Loucy (cell line): ENCODE results near the gene TBC1D8.

Source experiments
- H2AFZ ChIP-seq: fragments of 200-600 bp; sonication (generic); 2 replicates; pipeline ENCODE4 v1.6.0; 2016; ENCODE audit warnings: antibody characterized with exemption, mild to moderate bottlenecking, low read length, moderate library complexity
- H3F3A ChIP-seq: fragments of 200-600 bp; 2 replicates; pipeline ENCODE4 v1.6.0; 2016; ENCODE audit warnings: antibody characterized with exemption, low read depth, mild to moderate bottlenecking
- H3K27me3 ChIP-seq: fragments of 200-600 bp; sonication (generic); 2 replicates; pipeline ENCODE4 v1.6.1; 2014; ENCODE audit warnings: low read length, mild to moderate bottlenecking; ENCODE audit not compliant: insufficient read depth, poor library complexity, severe bottlenecking
- H3K36me3 ChIP-seq: fragments of 200-600 bp; sonication (generic); 2 replicates; pipeline ENCODE4 v1.6.1; 2016; ENCODE audit warnings: low read length; ENCODE audit not compliant: insufficient read depth
- H3K4me1 ChIP-seq: fragments of 200-600 bp; sonication (generic); 2 replicates; pipeline ENCODE4 v1.5.1; 2014; ENCODE audit warnings: low read length, mild to moderate bottlenecking; ENCODE audit not compliant: insufficient read depth, poor library complexity, severe bottlenecking
- H3K4me2 ChIP-seq: fragments of 200-600 bp; sonication (generic); 2 replicates; pipeline ENCODE4 v1.6.0; 2014; ENCODE audit warnings: antibody characterized with exemption, low read length, low read depth, mild to moderate bottlenecking; ENCODE audit not compliant: poor library complexity, severe bottlenecking
- H3K4me3 ChIP-seq: fragments of 200-600 bp; sonication (generic); 2 replicates; pipeline ENCODE4 v1.5.1; 2014; ENCODE audit warnings: low read length, mild to moderate bottlenecking, mixed read lengths; ENCODE audit not compliant: poor library complexity, severe bottlenecking
- H3K79me2 ChIP-seq: fragments of 200-600 bp; sonication (generic); 2 replicates; pipeline ENCODE4 v1.6.1; 2014; ENCODE audit warnings: low read length; ENCODE audit not compliant: insufficient read depth
- H3K9ac ChIP-seq: fragments of 200-600 bp; sonication (generic); 2 replicates; pipeline ENCODE4 v1.6.0; 2014; ENCODE audit warnings: mild to moderate bottlenecking, low read depth, low read length, moderate library complexity; ENCODE audit not compliant: poor library complexity, severe bottlenecking
- H3K9me2 ChIP-seq: fragments of 200-600 bp; sonication (generic); replicated peaks from 2 replicates; pipeline ENCODE4 v1.6.1; 2016; ENCODE audit warnings: low read depth, low read length, mixed read lengths
- H3K9me3 ChIP-seq: fragments of 200-600 bp; sonication (generic); 2 replicates; pipeline ENCODE4 v1.6.1; 2014; ENCODE audit warnings: mild to moderate bottlenecking, antibody characterized with exemption, low read length, low read depth; ENCODE audit not compliant: insufficient read depth
- H4K20me1 ChIP-seq: fragments of 200-600 bp; sonication (generic); 2 replicates; pipeline ENCODE4 v1.6.0; 2014; ENCODE audit warnings: antibody characterized with exemption, low read length, mild to moderate bottlenecking; ENCODE audit not compliant: insufficient read depth, poor library complexity, severe bottlenecking
- EZH2phosphoT487 ChIP-seq: fragments of 200-600 bp; IDR thresholded peaks from 2 replicates; pipeline ENCODE4 v1.6.1; 2018; ENCODE audit warnings: antibody characterized with exemption, mild to moderate bottlenecking, moderate library complexity, borderline replicate concordance
- TF ChIP-seq, protein P1 (sequence below): fragments of 200-600 bp; sonication (generic); conservative IDR thresholded peaks from 2 replicates; pipeline ENCODE4 v1.5.1; 2014; ENCODE audit warnings: mild to moderate bottlenecking, antibody characterized with exemption, low read length

TBC1D8 gene

DNA sequence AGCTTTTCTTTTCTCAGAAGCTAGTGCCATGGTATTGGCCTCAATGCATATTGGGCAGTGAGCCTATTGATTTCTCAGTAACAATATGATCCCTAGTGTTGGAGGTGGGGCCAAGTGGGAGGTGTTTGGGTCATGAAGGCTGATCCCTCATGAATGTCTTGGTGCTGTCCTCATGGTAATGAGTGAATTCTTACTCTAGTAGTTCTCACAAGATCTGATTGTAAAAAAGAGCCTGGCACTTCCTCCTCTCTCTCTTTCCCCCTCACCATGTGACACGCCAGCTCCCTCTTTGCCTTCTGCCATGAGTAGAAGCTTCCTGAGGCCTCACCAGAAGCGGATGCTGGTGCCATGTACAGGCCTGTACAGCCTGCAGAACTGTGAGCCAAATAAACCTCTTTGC is 12.8 kb upstream of the TBC1D8 start:
- TF ChIP-seq, protein P1, sequence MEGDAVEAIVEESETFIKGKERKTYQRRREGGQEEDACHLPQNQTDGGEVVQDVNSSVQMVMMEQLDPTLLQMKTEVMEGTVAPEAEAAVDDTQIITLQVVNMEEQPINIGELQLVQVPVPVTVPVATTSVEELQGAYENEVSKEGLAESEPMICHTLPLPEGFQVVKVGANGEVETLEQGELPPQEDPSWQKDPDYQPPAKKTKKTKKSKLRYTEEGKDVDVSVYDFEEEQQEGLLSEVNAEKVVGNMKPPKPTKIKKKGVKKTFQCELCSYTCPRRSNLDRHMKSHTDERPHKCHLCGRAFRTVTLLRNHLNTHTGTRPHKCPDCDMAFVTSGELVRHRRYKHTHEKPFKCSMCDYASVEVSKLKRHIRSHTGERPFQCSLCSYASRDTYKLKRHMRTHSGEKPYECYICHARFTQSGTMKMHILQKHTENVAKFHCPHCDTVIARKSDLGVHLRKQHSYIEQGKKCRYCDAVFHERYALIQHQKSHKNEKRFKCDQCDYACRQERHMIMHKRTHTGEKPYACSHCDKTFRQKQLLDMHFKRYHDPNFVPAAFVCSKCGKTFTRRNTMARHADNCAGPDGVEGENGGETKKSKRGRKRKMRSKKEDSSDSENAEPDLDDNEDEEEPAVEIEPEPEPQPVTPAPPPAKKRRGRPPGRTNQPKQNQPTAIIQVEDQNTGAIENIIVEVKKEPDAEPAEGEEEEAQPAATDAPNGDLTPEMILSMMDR = no peak
- no peak for TF ChIP-seq EZH2phosphoT487
- Histone ChIP-seq H3K9me2 (no peaks in the 10 kb centered on the region), H2AFZ (no peak overlapping the region), H3K9ac (no peak overlapping the region), H3K9me3 (peaks cover 5% of the 10 kb centered on the region; the same call in 1 of the 2 replicates), H3K4me2 (no peak overlapping the region), H3K4me3 (no peak overlapping the region), H3K36me3 (no peaks in the 10 kb centered on the region), H3F3A (no peaks in the 10 kb centered on the region), H4K20me1 (no peaks in the 10 kb centered on the region), H3K27me3 (no peaks in the 10 kb centered on the region), H3K79me2 (no peaks in the 10 kb centered on the region), H3K4me1 (no peaks in the 10 kb centered on the region)

DNA sequence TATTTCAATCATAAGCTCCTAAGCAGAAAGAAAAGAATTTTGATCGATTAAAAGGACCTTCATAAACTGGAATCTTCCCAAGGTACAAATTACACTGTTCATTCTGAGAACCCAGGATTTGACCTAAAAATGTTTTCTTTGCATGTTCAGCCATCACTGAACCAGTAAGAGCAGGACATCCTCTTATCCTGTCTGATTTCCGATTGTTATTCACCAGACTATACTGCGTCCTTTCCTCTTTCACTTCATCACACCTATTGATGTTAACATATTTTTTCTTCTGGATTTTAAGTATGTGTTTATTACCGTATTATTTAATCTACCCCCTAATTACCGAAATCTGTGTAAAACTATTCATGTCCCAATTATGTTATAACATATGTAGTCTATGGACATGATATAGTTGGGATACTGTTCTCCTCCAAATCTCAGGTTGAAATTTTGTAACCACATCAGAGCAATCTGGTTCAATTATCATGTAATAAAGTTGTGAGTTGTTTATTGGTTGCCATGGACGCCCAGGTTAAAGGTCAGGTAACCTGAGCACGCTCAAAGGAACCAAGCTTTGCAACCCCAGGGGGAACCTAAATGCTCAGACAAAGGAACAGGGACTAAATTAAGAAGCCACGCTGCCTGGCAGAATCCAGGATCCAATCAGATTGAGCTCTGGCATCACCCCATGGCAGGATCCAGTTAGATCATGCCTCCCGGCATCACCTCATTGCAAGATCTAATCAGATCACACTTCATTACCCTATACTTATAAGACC is 11.6 kb upstream of the TBC1D8 start:
- Histone ChIP-seq H3K27me3 (no peaks in the 10 kb centered on the region), H3K9me3 (peaks cover under 1% of the 10 kb centered on the region; the same call in 1 of the 2 replicates), H3K9ac (no peak overlapping the region), H3K4me3 (no peak overlapping the region), H3K4me1 (no peaks in the 10 kb centered on the region), H3K9me2 (no peaks in the 10 kb centered on the region), H2AFZ (no peak overlapping the region), H4K20me1 (no peaks in the 10 kb centered on the region), H3K79me2 (no peaks in the 10 kb centered on the region), H3K36me3 (no peaks in the 10 kb centered on the region), H3F3A (no peaks in the 10 kb centered on the region), H3K4me2 (no peak overlapping the region)
- TF ChIP-seq, protein P1 = no peak
- no peak for TF ChIP-seq EZH2phosphoT487

DNA sequence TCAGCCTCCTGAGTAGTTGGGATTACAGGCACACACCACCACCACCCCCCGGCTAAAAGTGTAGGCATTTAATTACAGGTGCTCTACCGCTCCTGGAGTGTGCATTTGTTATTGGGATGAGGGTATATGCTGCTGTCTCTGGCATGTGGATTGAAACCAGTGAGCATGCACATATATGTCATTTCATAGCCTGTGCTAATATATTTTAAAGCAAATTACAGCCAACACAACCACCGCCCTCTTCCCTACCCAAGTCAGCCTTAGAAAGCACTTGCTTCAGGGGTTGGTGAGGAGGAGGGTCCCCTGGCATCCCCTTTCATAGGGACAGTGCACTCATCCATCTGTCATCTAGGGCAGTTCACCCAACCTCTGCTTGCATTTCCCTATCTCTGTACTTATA is 10.5 kb upstream of the TBC1D8 start:
- Histone ChIP-seq H3K4me1 (no peaks in the 10 kb centered on the region), H3K27me3 (no peaks in the 10 kb centered on the region), H2AFZ (no peak overlapping the region), H3K36me3 (no peaks in the 10 kb centered on the region), H3K9ac (no peak overlapping the region), H3K9me2 (no peaks in the 10 kb centered on the region), H3F3A (no peaks in the 10 kb centered on the region), H3K4me2 (no peak overlapping the region), H3K9me3 (no peaks in the 10 kb centered on the region), H3K4me3 (no peak overlapping the region), H4K20me1 (no peaks in the 10 kb centered on the region), H3K79me2 (no peaks in the 10 kb centered on the region)
- TF ChIP-seq, protein P1 = no peak
- no peak for TF ChIP-seq EZH2phosphoT487
